Activated T-cell treated with anti-CD3 and anti-CD28 coated beads, Interleukin-2, amount 50 U/mL, for 4 hours (primary cell): ENCODE measurements around the gene HAPLN1. TPM values are rescaled to one million over a fixed set of nuclear protein-coding genes. Genes with fewer than 3 reads are reported as not detected.
"Not testable (repeated sequence)": the region's sequence is repeated elsewhere in the genome, so short reads cannot be mapped to it uniquely, and the experiment has no call there.

ENCODE experiments used
- ATAC-seq, 2 donors: fragments of 200-7000 bp; cut with Tn5 transposase; one replicate each; pipeline ENCODE4 v1.10.0; 2021
- DNase-seq: peaks from one replicate; pipeline ENCODE4 v3.0.0-alpha.2; 2020
- H3K27me3 Mint-ChIP-seq: one replicate; pipeline ENCODE4 v1.8.0; 2021; ENCODE audit warnings: low read depth, mixed read lengths
- H3K36me3 Mint-ChIP-seq: one replicate; pipeline ENCODE4 v1.8.0; 2022; ENCODE audit warnings: mixed read lengths; ENCODE audit not compliant: insufficient read depth
- H3K4me1 Mint-ChIP-seq: one replicate; pipeline ENCODE4 v1.8.0; 2021; ENCODE audit warnings: low read depth, mixed read lengths
- H3K4me3 Mint-ChIP-seq: one replicate; pipeline ENCODE4 v1.8.0; 2021; ENCODE audit warnings: mild to moderate bottlenecking, moderate library complexity, mixed read lengths
- H3K9me3 Mint-ChIP-seq: one replicate; pipeline ENCODE4 v1.8.0; 2021; ENCODE audit warnings: mixed read lengths
- total RNA-seq, 3 donors: library from RNA; stranded (reverse); gene quantifications; one replicate each; pipeline ENCODE4 v1.2.1, GENCODE V29; 2021

HAPLN1 gene
- total RNA-seq, result not detected

GRCh38 chr5:83720836-83721537 is at the start of gene HAPLN1:
TSS of gene HAPLN1 (minus strand) at chr5:83720855. CDS start at chr5:83673523, 47,332 bp downstream.
- Mint-ChIP-seq H3K36me3 (no peaks in the 10 kb centered on the region), H3K9me3 (no peaks in the 10 kb centered on the region), H3K4me1 (peaks cover 3% of the 10 kb centered on the region), H3K27me3 (peaks cover 63% of the 10 kb centered on the region), H3K4me3 (no peak within 1 kb of the TSS)
- DNase-seq (no peak), ATAC-seq (no peak)

- Mint-ChIP-seq H3K4me1 (no peaks in the 10 kb centered on the region), H3K4me3 (no peak overlapping the region), H3K27me3 (no peaks in the 10 kb centered on the region), H3K36me3 (no peaks in the 10 kb centered on the region), H3K9me3 (peaks cover 16% of the 10 kb centered on the region)
- ATAC-seq (no peak), DNase-seq (no peak)
Measured at GRCh38 chr5:83767409-83767992, 46.8 kb upstream of the HAPLN1 start.

GRCh38 chr5:83764101-83764500 is 43.4 kb upstream of the HAPLN1 start:
- H3K4me3 Mint-ChIP-seq, result no peak overlapping the region
- no peaks in the 10 kb centered on the region for H3K36me3 Mint-ChIP-seq
- peaks cover 15% of the 10 kb centered on the region for H3K9me3 Mint-ChIP-seq
- ATAC-seq, result no peak
- no peaks in the 10 kb centered on the region for H3K27me3 Mint-ChIP-seq
- H3K4me1 Mint-ChIP-seq, result no peaks in the 10 kb centered on the region
- no peak for DNase-seq

GRCh38 chr5:83760579-83760978 is 39.9 kb upstream of the HAPLN1 start:
- no peak overlapping the region for H3K4me3 Mint-ChIP-seq
- H3K36me3 Mint-ChIP-seq, result no peaks in the 10 kb centered on the region
- no peak for ATAC-seq
- H3K9me3 Mint-ChIP-seq, result no peaks in the 10 kb centered on the region
- H3K4me1 Mint-ChIP-seq, result no peaks in the 10 kb centered on the region
- no peaks in the 10 kb centered on the region for H3K27me3 Mint-ChIP-seq
- DNase-seq, result no peak

GRCh38 chr5:83752700-83753099 is 32.0 kb upstream of the HAPLN1 start:
- Mint-ChIP-seq H3K36me3 (no peaks in the 10 kb centered on the region), H3K4me3 (no peak overlapping the region), H3K4me1 (no peaks in the 10 kb centered on the region), H3K9me3 (peaks cover 20% of the 10 kb centered on the region), H3K27me3 (peaks cover 2% of the 10 kb centered on the region)
- ATAC-seq (no peak), DNase-seq (no peak)

- ATAC-seq (no peak), DNase-seq (no peak)
- Mint-ChIP-seq H3K4me1 (no peaks in the 10 kb centered on the region), H3K4me3 (no peak overlapping the region), H3K27me3 (peaks cover 2% of the 10 kb centered on the region), H3K9me3 (peaks cover 20% of the 10 kb centered on the region), H3K36me3 (no peaks in the 10 kb centered on the region)
Measured at GRCh38 chr5:83751201-83751600, 30.5 kb upstream of the HAPLN1 start.

GRCh38 chr5:83750749-83751148 is 30.1 kb upstream of the HAPLN1 start:
- DNase-seq (no peak), ATAC-seq (no peak)
- H3K4me3 Mint-ChIP-seq, result no peak overlapping the region
- peaks cover 2% of the 10 kb centered on the region for H3K27me3 Mint-ChIP-seq
- peaks cover 20% of the 10 kb centered on the region for H3K9me3 Mint-ChIP-seq
- no peaks in the 10 kb centered on the region for H3K4me1 Mint-ChIP-seq
- no peaks in the 10 kb centered on the region for H3K36me3 Mint-ChIP-seq

- ATAC-seq (no peak), DNase-seq (no peak)
Measured at GRCh38 chr5:83745816-83746215, 25.2 kb upstream of the HAPLN1 start.

GRCh38 chr5:83744821-83745220 is 24.2 kb upstream of the HAPLN1 start:
- Mint-ChIP-seq H3K4me3 (no peak overlapping the region), H3K36me3 (no peaks in the 10 kb centered on the region), H3K9me3 (peaks cover 10% of the 10 kb centered on the region), H3K27me3 (peaks cover 2% of the 10 kb centered on the region), H3K4me1 (no peaks in the 10 kb centered on the region)
- ATAC-seq (no peak), DNase-seq (no peak)

More at GRCh38 chr5:83745816-83746215, 25.2 kb upstream of the HAPLN1 start:
- Mint-ChIP-seq H3K27me3 (peaks cover 2% of the 10 kb centered on the region), H3K9me3 (peaks cover 15% of the 10 kb centered on the region), H3K36me3 (no peaks in the 10 kb centered on the region), H3K4me3 (no peak overlapping the region), H3K4me1 (no peaks in the 10 kb centered on the region)

- H3K4me1 Mint-ChIP-seq, result no peaks in the 10 kb centered on the region
- H3K9me3 Mint-ChIP-seq, result no peaks in the 10 kb centered on the region
- no peaks in the 10 kb centered on the region for H3K27me3 Mint-ChIP-seq
- ATAC-seq, result no peak
- no peaks in the 10 kb centered on the region for H3K36me3 Mint-ChIP-seq
- H3K4me3 Mint-ChIP-seq, result no peak overlapping the region
- DNase-seq, result no peak
Measured at GRCh38 chr5:83742089-83742488, 21.4 kb upstream of the HAPLN1 start.

GRCh38 chr5:83741571-83741970 is 20.9 kb upstream of the HAPLN1 start:
- Mint-ChIP-seq H3K4me3 (no peak overlapping the region), H3K9me3 (no peaks in the 10 kb centered on the region), H3K4me1 (no peaks in the 10 kb centered on the region), H3K36me3 (no peaks in the 10 kb centered on the region), H3K27me3 (no peaks in the 10 kb centered on the region)
- DNase-seq (no peak), ATAC-seq (no peak)

GRCh38 chr5:83740741-83741140 is 20.1 kb upstream of the HAPLN1 start:
- Mint-ChIP-seq H3K4me3 (no peak overlapping the region), H3K27me3 (no peaks in the 10 kb centered on the region), H3K4me1 (no peaks in the 10 kb centered on the region), H3K9me3 (no peaks in the 10 kb centered on the region), H3K36me3 (no peaks in the 10 kb centered on the region)
- DNase-seq (no peak), ATAC-seq (no peak)

- not testable (repeated sequence) for DNase-seq, H3K9me3 Mint-ChIP-seq, ATAC-seq, H3K36me3 Mint-ChIP-seq, H3K4me3 Mint-ChIP-seq, H3K27me3 Mint-ChIP-seq, H3K4me1 Mint-ChIP-seq
Measured at GRCh38 chr5:83736169-83736568, 15.5 kb upstream of the HAPLN1 start.

- not testable (repeated sequence) for DNase-seq, H3K4me1 Mint-ChIP-seq, H3K27me3 Mint-ChIP-seq, ATAC-seq, H3K9me3 Mint-ChIP-seq, H3K36me3 Mint-ChIP-seq, H3K4me3 Mint-ChIP-seq
Measured at GRCh38 chr5:83735058-83735457, 14.4 kb upstream of the HAPLN1 start.

- no peaks in the 10 kb centered on the region for H3K4me1 Mint-ChIP-seq
- no peak for ATAC-seq
- peaks cover 6% of the 10 kb centered on the region for H3K9me3 Mint-ChIP-seq
- H3K36me3 Mint-ChIP-seq, result no peaks in the 10 kb centered on the region
- H3K4me3 Mint-ChIP-seq, result no peak overlapping the region
- no peak for DNase-seq
- H3K27me3 Mint-ChIP-seq, result peaks cover 11% of the 10 kb centered on the region
Measured at GRCh38 chr5:83731638-83732037, 11.0 kb upstream of the HAPLN1 start.
